ENCODE data around the gene RASSF5. TPM values are rescaled to one million over a fixed set of nuclear protein-coding genes. Genes with fewer than 3 reads are reported as not detected.

Gene RASSF5
- total and polyA plus RNA-seq, 2 experiments from 2014 or later = 0.48 to 4.4 TPM

DNA sequence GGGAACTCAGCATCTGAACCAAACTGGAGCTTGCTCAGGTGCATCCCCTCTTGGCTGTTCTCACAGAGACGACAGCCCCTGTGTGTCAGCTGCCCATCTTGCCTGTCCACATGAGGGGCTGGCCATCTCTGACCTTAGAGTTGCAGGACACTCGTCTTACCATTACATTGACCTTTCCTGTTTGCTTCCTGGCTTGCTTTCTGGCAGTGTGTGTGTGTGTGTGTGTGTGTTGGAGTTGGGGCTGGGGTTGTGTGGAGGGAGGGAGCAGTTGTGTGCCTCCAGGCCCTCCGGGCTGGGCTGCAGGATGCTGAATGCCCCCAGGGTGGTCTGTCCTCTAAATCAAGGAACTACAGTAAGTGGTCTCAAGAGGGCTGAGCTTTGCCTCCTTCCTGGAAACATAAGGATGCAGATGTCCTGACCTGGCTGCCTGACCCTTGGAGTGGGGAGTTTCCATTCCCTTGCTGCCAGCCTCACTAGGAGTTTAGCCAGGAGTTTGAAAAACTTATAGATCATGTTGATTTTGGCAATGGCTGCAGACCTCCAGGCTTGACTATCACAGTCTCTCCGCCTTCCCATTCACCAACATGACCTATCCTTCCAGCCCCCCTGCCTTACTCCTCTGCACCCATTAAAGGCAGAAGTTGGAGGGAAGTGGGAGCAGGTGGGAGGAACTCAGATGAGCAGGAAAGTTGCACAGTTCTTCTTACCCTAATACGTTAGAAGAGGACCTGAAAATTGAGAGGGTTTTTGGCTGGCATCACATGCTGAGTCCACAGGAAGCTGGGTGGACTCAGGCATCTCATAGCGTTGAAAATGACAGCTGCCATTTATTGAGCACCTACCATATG, 19.0 kb downstream of the RASSF5 start:
- no peak overlapping the region for H3K4me3 Mint-ChIP-seq
- H3K27me3 Mint-ChIP-seq (ENCODE audit: insufficient read depth, low read depth, poor library complexity) = peaks cover 3% of the 10 kb centered on the region

More for the DNA sequence above, 19.0 kb downstream of the RASSF5 start:
- ATAC-seq (no peak), DNase-seq (ENCODE audit: low spot score) (no peak)
- H3K79me2 ChIP-seq (replicated peaks; ENCODE audit: insufficient read depth) = no peaks in the 10 kb centered on the region
- H3K36me3 ChIP-seq (ENCODE audit: insufficient read depth) = no peaks in the 10 kb centered on the region
- H3K9me3 Mint-ChIP-seq = no peaks in the 10 kb centered on the region
- no peaks in the 10 kb centered on the region for H3K4me1 ChIP-seq (ENCODE audit: insufficient read depth)
- no peak overlapping the region for H3K27ac Mint-ChIP-seq
- no peak overlapping the region for H2AFZ ChIP-seq
- no peaks in the 10 kb centered on the region for H3K9me2 ChIP-seq (ENCODE audit: insufficient read depth)
- no peaks in the 10 kb centered on the region for H4K20me1 ChIP-seq (replicated peaks; ENCODE audit: insufficient read depth)
- no peaks in the 10 kb centered on the region for H3F3A ChIP-seq (replicated peaks; ENCODE audit: low read depth)
- no peaks in the 10 kb centered on the region for H3K36me3 Mint-ChIP-seq (ENCODE audit: low read depth)
- TF ChIP-seq, protein P1, sequence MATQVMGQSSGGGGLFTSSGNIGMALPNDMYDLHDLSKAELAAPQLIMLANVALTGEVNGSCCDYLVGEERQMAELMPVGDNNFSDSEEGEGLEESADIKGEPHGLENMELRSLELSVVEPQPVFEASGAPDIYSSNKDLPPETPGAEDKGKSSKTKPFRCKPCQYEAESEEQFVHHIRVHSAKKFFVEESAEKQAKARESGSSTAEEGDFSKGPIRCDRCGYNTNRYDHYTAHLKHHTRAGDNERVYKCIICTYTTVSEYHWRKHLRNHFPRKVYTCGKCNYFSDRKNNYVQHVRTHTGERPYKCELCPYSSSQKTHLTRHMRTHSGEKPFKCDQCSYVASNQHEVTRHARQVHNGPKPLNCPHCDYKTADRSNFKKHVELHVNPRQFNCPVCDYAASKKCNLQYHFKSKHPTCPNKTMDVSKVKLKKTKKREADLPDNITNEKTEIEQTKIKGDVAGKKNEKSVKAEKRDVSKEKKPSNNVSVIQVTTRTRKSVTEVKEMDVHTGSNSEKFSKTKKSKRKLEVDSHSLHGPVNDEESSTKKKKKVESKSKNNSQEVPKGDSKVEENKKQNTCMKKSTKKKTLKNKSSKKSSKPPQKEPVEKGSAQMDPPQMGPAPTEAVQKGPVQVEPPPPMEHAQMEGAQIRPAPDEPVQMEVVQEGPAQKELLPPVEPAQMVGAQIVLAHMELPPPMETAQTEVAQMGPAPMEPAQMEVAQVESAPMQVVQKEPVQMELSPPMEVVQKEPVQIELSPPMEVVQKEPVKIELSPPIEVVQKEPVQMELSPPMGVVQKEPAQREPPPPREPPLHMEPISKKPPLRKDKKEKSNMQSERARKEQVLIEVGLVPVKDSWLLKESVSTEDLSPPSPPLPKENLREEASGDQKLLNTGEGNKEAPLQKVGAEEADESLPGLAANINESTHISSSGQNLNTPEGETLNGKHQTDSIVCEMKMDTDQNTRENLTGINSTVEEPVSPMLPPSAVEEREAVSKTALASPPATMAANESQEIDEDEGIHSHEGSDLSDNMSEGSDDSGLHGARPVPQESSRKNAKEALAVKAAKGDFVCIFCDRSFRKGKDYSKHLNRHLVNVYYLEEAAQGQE (IDR thresholded peaks at IDR 0.05; ENCODE audit: unreplicated experiment) = no peak
- TF ChIP-seq, protein P2, sequence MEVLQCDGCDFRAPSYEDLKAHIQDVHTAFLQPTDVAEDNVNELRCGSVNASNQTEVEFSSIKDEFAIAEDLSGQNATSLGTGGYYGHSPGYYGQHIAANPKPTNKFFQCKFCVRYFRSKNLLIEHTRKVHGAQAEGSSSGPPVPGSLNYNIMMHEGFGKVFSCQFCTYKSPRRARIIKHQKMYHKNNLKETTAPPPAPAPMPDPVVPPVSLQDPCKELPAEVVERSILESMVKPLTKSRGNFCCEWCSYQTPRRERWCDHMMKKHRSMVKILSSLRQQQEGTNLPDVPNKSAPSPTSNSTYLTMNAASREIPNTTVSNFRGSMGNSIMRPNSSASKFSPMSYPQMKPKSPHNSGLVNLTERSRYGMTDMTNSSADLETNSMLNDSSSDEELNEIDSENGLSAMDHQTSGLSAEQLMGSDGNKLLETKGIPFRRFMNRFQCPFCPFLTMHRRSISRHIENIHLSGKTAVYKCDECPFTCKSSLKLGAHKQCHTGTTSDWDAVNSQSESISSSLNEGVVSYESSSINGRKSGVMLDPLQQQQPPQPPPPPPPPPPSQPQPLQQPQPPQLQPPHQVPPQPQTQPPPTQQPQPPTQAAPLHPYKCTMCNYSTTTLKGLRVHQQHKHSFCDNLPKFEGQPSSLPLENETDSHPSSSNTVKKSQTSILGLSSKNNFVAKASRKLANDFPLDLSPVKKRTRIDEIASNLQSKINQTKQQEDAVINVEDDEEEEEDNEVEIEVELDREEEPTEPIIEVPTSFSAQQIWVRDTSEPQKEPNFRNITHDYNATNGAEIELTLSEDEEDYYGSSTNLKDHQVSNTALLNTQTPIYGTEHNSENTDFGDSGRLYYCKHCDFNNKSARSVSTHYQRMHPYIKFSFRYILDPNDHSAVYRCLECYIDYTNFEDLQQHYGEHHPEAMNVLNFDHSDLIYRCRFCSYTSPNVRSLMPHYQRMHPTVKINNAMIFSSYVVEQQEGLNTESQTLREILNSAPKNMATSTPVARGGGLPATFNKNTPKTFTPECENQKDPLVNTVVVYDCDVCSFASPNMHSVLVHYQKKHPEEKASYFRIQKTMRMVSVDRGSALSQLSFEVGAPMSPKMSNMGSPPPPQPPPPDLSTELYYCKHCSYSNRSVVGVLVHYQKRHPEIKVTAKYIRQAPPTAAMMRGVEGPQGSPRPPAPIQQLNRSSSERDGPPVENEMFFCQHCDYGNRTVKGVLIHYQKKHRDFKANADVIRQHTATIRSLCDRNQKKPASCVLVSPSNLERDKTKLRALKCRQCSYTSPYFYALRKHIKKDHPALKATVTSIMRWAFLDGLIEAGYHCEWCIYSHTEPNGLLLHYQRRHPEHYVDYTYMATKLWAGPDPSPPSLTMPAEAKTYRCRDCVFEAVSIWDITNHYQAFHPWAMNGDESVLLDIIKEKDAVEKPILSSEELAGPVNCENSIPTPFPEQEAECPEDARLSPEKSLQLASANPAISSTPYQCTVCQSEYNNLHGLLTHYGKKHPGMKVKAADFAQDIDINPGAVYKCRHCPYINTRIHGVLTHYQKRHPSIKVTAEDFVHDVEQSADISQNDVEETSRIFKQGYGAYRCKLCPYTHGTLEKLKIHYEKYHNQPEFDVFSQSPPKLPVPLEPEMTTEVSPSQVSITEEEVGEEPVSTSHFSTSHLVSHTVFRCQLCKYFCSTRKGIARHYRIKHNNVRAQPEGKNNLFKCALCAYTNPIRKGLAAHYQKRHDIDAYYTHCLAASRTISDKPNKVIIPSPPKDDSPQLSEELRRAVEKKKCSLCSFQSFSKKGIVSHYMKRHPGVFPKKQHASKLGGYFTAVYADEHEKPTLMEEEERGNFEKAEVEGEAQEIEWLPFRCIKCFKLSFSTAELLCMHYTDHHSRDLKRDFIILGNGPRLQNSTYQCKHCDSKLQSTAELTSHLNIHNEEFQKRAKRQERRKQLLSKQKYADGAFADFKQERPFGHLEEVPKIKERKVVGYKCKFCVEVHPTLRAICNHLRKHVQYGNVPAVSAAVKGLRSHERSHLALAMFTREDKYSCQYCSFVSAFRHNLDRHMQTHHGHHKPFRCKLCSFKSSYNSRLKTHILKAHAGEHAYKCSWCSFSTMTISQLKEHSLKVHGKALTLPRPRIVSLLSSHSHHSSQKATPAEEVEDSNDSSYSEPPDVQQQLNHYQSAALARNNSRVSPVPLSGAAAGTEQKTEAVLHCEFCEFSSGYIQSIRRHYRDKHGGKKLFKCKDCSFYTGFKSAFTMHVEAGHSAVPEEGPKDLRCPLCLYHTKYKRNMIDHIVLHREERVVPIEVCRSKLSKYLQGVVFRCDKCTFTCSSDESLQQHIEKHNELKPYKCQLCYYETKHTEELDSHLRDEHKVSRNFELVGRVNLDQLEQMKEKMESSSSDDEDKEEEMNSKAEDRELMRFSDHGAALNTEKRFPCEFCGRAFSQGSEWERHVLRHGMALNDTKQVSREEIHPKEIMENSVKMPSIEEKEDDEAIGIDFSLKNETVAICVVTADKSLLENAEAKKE (CRISPR knock-in tag; IDR thresholded peaks at IDR 0.05) = no peak
- TF ChIP-seq POLR2AphosphoS5 (IDR thresholded peaks at IDR 0.05; ENCODE audit: low read depth) (no peak), EZH2phosphoT487 (IDR thresholded peaks at IDR 0.05; ENCODE audit: unreplicated experiment) (no peak), JUNB (IDR thresholded peaks at IDR 0.05; ENCODE audit: unreplicated experiment) (no peak), ZNF114 (CRISPR knock-in tag; IDR thresholded peaks at IDR 0.05) (no peak), NANOG (IDR thresholded peaks at IDR 0.05; ENCODE audit: borderline replicate concordance) (no peak), CREB1 (CRISPR knock-in tag; IDR thresholded peaks at IDR 0.05; ENCODE audit: low read depth) (no peak), STAT1 (IDR thresholded peaks at IDR 0.05; ENCODE audit: unreplicated experiment) (no peak), EZH2 (IDR thresholded peaks at IDR 0.05; ENCODE audit: low read depth, unreplicated experiment) (no peak)
- TF ChIP-seq, protein P3, sequence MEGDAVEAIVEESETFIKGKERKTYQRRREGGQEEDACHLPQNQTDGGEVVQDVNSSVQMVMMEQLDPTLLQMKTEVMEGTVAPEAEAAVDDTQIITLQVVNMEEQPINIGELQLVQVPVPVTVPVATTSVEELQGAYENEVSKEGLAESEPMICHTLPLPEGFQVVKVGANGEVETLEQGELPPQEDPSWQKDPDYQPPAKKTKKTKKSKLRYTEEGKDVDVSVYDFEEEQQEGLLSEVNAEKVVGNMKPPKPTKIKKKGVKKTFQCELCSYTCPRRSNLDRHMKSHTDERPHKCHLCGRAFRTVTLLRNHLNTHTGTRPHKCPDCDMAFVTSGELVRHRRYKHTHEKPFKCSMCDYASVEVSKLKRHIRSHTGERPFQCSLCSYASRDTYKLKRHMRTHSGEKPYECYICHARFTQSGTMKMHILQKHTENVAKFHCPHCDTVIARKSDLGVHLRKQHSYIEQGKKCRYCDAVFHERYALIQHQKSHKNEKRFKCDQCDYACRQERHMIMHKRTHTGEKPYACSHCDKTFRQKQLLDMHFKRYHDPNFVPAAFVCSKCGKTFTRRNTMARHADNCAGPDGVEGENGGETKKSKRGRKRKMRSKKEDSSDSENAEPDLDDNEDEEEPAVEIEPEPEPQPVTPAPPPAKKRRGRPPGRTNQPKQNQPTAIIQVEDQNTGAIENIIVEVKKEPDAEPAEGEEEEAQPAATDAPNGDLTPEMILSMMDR (conservative IDR thresholded peaks at IDR 0.05; ENCODE audit: low read depth in 2 of 2) = no peak
- H3K27me3 ChIP-seq (ENCODE audit: insufficient read depth) = no peaks in the 10 kb centered on the region
- no peak overlapping the region for H3K4me3 ChIP-seq
- no peak overlapping the region for H3K4me2 ChIP-seq
- no peaks in the 10 kb centered on the region for H3K4me1 Mint-ChIP-seq
- H3K27ac ChIP-seq (ENCODE audit: low read depth) = no peak overlapping the region
